Upper lobe of left lung (tissue), 6 donors: ENCODE measurements around the gene PTPRD. TPM values are rescaled to one million over a fixed set of nuclear protein-coding genes. Genes with fewer than 3 reads are reported as not detected.

Experiments used
- ATAC-seq, 2 donors: fragments of 200-7000 bp; cut with Tn5 transposase; one replicate each; pipeline ENCODE4 v1.9.1; 2022; ENCODE audit warnings: mild to moderate bottlenecking in 2 of 2, moderate library complexity in 2 of 2; ENCODE audit not compliant: low FRiP score in 2 of 2
- DNase-seq, 2 donors: peaks; one replicate each; pipeline ENCODE4 v3.0.0-alpha.2; 2019 to 2020
- H3K27ac ChIP-seq, 4 donors: fragments of 200-600 bp; sonication (generic); one replicate each; pipeline ENCODE4 v1.5.1; 2016 to 2019
- H3K27me3 ChIP-seq, 4 donors: fragments of 200-600 bp; sonication (generic); one replicate each; pipeline ENCODE4 v1.5.1; 2017 to 2019
- H3K36me3 ChIP-seq, 4 donors: fragments of 200-600 bp; sonication (generic); one replicate each; pipeline ENCODE4 v1.5.1; 2016 to 2019
- H3K4me1 ChIP-seq, 4 donors: fragments of 200-600 bp; sonication (generic); one replicate each; pipeline ENCODE4 v1.5.1; 2018 to 2019
- H3K4me3 ChIP-seq, 4 donors: fragments of 200-600 bp; sonication (generic); one replicate each; pipeline ENCODE4 v1.5.1; 2017 to 2019; ENCODE audit warnings: mild to moderate bottlenecking in 2 of 4, moderate library complexity in 1 of 4
- H3K9me3 ChIP-seq, 4 donors: fragments of 200-600 bp; sonication (generic); one replicate each; pipeline ENCODE4 v1.5.1; 2018 to 2019
- EP300 ChIP-seq, 4 donors: sonication (generic); formaldehyde crosslinking; IDR thresholded peaks; one replicate each; pipeline ENCODE4 v1.5.1; 2017; ENCODE audit warnings: antibody characterized with exemption in 4 of 4, control low read depth in 2 of 4
- POLR2A ChIP-seq, 4 donors: fragments of 450-650 bp; IDR thresholded peaks; one replicate each; pipeline ENCODE4 v1.5.1; 2016 to 2017; ENCODE audit warnings: antibody characterized with exemption in 4 of 4, mild to moderate bottlenecking in 2 of 4
- POLR2AphosphoS5 ChIP-seq, 2 donors: sonication (generic); formaldehyde crosslinking; IDR thresholded peaks; one replicate each; pipeline ENCODE4 v1.5.1; 2017; ENCODE audit warnings: antibody characterized with exemption in 2 of 2
- WGBS, 2 donors: methylation state at CpG; one replicate each; pipeline ENCODE4 v1.1.5; 2017 to 2018; 5-methylcytosine and 5-hydroxymethylcytosine counted together
- total RNA-seq, 6 donors: library from RNA; depleted of rRNA in 4 of 6; stranded (reverse); fragments of >200 nt in 4 of 6; gene quantifications; one replicate each; pipeline versions ENCODE4 v1.1.0 to v1.2.1, GENCODE V29; 2016 to 2021
- TF ChIP-seq, protein P1 (sequence below), 6 experiments: fragments of 450-650 bp in 4 of 6; fragments of 200-600 bp in 2 of 6; sonication (generic) in 2 of 6; IDR thresholded peaks; one replicate each; pipeline ENCODE4 v1.5.1; 2016 to 2019; ENCODE audit warnings: antibody characterized with exemption in 6 of 6
- donor health status: DM: no; HTN: no; CAD: no; lungs with moderate emphysema.
- donor health status: DM: no; HTN: yes; CAD: no; lungs with severe emphysema.

Gene PTPRD
- total RNA-seq, 6 donors from 2014 or later: 7.4 to 46.1 (median 14.5) TPM

DNA sequence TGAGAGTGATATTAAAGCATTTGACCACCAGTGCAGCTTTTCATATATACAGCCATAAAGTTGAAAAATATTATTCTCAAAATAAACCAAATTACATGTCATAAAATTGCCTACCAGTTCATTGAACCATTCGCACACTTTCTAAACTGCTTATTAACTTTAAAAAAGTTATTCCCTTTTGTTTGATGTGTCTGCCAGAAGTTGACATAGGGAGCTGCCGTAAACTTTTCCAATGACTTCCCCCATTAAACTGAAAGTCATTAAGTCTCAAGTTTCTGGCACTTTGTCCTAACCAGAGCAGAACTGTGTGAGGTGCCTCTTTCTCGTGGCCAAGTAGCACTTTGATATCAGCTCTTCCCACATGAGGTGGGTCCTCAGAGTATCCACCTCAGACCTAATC is 2231.2 kb downstream of the PTPRD start:
- ATAC-seq: no peak
- Histone ChIP-seq H3K9me3 (no peaks in the 10 kb centered on the region), H3K27me3 (no peaks in the 10 kb centered on the region), H3K4me3 (no peak overlapping the region), H3K36me3 (no peaks in the 10 kb centered on the region), H3K27ac (no peak overlapping the region), H3K4me1 (no peaks in the 10 kb centered on the region)
- DNase-seq: no peak
- TF ChIP-seq, protein P1, sequence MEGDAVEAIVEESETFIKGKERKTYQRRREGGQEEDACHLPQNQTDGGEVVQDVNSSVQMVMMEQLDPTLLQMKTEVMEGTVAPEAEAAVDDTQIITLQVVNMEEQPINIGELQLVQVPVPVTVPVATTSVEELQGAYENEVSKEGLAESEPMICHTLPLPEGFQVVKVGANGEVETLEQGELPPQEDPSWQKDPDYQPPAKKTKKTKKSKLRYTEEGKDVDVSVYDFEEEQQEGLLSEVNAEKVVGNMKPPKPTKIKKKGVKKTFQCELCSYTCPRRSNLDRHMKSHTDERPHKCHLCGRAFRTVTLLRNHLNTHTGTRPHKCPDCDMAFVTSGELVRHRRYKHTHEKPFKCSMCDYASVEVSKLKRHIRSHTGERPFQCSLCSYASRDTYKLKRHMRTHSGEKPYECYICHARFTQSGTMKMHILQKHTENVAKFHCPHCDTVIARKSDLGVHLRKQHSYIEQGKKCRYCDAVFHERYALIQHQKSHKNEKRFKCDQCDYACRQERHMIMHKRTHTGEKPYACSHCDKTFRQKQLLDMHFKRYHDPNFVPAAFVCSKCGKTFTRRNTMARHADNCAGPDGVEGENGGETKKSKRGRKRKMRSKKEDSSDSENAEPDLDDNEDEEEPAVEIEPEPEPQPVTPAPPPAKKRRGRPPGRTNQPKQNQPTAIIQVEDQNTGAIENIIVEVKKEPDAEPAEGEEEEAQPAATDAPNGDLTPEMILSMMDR (IDR thresholded peaks at IDR 0.05): no peak
- TF ChIP-seq EP300 (IDR thresholded peaks at IDR 0.05) (no peak), POLR2AphosphoS5 (IDR thresholded peaks at IDR 0.05) (no peak), POLR2A (IDR thresholded peaks at IDR 0.05) (no peak)
- 62 to 80% methylated on average over 3 of the region's 3 CpGs for WGBS, 2 donors

GRCh38 chr9:8374471-8374870 is 2238.3 kb downstream of the PTPRD start:
- ATAC-seq (no peak), DNase-seq (no peak)
- WGBS, 2 donors: 63 to 64% methylated on average over 3 of the region's 3 CpGs

GRCh38 chr9:8371686-8372085 is 2241.1 kb downstream of the PTPRD start:
- Histone ChIP-seq H3K4me1 (no peaks in the 10 kb centered on the region), H3K36me3 (no peaks in the 10 kb centered on the region), H3K27ac (no peak overlapping the region), H3K9me3 (no peaks in the 10 kb centered on the region), H3K27me3 (no peaks in the 10 kb centered on the region), H3K4me3 (no peak overlapping the region)
- DNase-seq (no peak), ATAC-seq (no peak)
- 90 to 92% methylated on average over 2 of the region's 2 CpGs for WGBS, 2 donors
- TF ChIP-seq POLR2A (IDR thresholded peaks at IDR 0.05): no peak
- no peak for TF ChIP-seq POLR2AphosphoS5 (IDR thresholded peaks at IDR 0.05)
- no peak for TF ChIP-seq EP300 (IDR thresholded peaks at IDR 0.05)
- TF ChIP-seq, protein P1 (IDR thresholded peaks at IDR 0.05): no peak

More at GRCh38 chr9:8374471-8374870, 2238.3 kb downstream of the PTPRD start:
- H3K36me3 ChIP-seq: no peaks in the 10 kb centered on the region
- H3K27me3 ChIP-seq: no peaks in the 10 kb centered on the region
- no peak overlapping the region for H3K27ac ChIP-seq
- no peaks in the 10 kb centered on the region for H3K4me1 ChIP-seq
- no peak overlapping the region for H3K4me3 ChIP-seq
- no peaks in the 10 kb centered on the region for H3K9me3 ChIP-seq
- no peak for TF ChIP-seq POLR2A (IDR thresholded peaks at IDR 0.05)
- TF ChIP-seq, protein P1 (IDR thresholded peaks at IDR 0.05): no peak

DNA sequence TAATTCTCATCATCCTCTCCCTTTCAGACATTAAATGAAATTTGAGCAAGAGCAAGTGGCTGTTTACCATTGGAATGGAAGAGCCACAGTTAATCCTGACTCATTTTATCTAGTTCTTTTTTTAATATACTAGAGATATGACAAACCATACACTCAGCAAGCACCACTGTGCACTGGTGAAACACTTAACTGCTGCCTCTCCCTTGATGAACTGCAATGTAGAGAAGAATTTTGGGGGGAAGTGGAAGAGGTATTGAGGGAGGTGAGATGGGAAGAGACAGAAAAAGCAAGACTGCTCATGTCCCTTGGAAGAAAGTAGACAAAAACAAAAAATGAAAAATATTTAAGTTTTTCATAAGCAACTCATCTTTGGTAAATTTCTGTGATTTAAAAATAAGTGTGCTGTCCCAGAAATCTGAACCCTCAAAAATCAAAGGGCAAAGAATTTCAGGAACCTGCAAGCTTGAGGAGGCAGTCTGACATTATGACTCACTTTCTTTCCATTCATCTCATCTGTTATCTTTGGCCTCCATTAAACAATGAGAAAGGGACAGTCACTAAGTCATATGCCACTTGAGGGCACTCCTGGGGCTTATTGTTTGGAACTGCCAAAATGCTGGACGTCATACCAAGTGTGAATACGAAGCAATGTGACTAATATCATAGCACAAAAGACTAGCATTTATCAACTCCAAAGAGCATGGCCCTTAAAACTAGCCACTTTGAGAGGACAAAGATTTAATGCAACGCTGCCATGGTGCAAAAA is 2246.5 kb downstream of the PTPRD start:
- H3K4me3 ChIP-seq: no peak overlapping the region
- 88 to 91% methylated on average over 3 of the region's 3 CpGs for WGBS, 2 donors
- H3K9me3 ChIP-seq: no peaks in the 10 kb centered on the region
- H3K27me3 ChIP-seq: no peaks in the 10 kb centered on the region
- TF ChIP-seq POLR2A (IDR thresholded peaks at IDR 0.05) (no peak), EP300 (IDR thresholded peaks at IDR 0.05) (no peak), POLR2AphosphoS5 (IDR thresholded peaks at IDR 0.05) (no peak)
- TF ChIP-seq, protein P1 (IDR thresholded peaks at IDR 0.05): no peak
- H3K4me1 ChIP-seq: no peaks in the 10 kb centered on the region
- H3K27ac ChIP-seq: no peak overlapping the region
- H3K36me3 ChIP-seq: no peaks in the 10 kb centered on the region
- no peak for ATAC-seq
- no peak for DNase-seq
